ENCODE results near the gene BRD4. TPM values are rescaled to one million over a fixed set of nuclear protein-coding genes. Genes with fewer than 3 reads are reported as not detected.

The BRD4 gene
- total and polyA plus RNA-seq, 10 of the 15 experiments (the other 5 are each of a cell fraction or from before 2014, with no cell fraction given): 5.3 to 84.4 (median 11.8) TPM

- SMC1A ChIA-PET (ENCODE audit: uncharacterized antibody, unreplicated experiment): no interaction called here
- POLR2A ChIA-PET: no interaction called here
- no peaks in the 10 kb centered on the region for H3K9me3 ChIP-seq (replicated peaks; ENCODE audit: control insufficient read depth, insufficient read depth, low read length)
- no peak for DNase-seq (ENCODE audit: low read depth, low spot score)
- intact Hi-C loops (cut with micrococcal nuclease; ENCODE audit: unreplicated experiment): no loop called here
- 94% methylated on average over 19 of the region's 19 CpGs for WGBS (ENCODE audit: insufficient coverage, insufficient replicate concordance, low lambda C conversion rate, missing lambda C conversion rate)
- H3K27ac ChIP-seq (ENCODE audit: control insufficient read depth, insufficient read depth): no peak overlapping the region
- no peak overlapping the region for H3K4me2 ChIP-seq (ENCODE audit: control insufficient read depth, insufficient read depth)
- no peaks in the 10 kb centered on the region for H3K79me2 ChIP-seq (ENCODE audit: control insufficient read depth, insufficient read depth, low read length)
- no peak overlapping the region for H3K9ac ChIP-seq (ENCODE audit: control insufficient read depth, insufficient read depth, low read length)
- no peaks in the 10 kb centered on the region for H3K27me3 ChIP-seq (replicated peaks in 1 of 2; ENCODE audit: control insufficient read depth in 2 of 2, insufficient read depth in 2 of 2, low read length in 1 of 2)
- in situ Hi-C loops (cut with MboI): no loop called here
- peaks cover 42 to 56% of the 10 kb centered on the region in 2 experiments; a peak in 3 of 4 replicates for H3K36me3 ChIP-seq (ENCODE audit: control insufficient read depth in 2 of 2, insufficient read depth in 2 of 2, low read length in 1 of 2)
- RAD21 ChIA-PET (ENCODE audit: unreplicated experiment): no interaction called here
- CTCF ChIA-PET: no interaction called here
- FAIRE-seq: no peak
- no TSS peak for BruUV-seq (replicated peaks)
- H4K20me1 ChIP-seq (ENCODE audit: control insufficient read depth, insufficient read depth): peaks cover 9% of the 10 kb centered on the region
- H2AFZ ChIP-seq (ENCODE audit: control insufficient read depth, low read depth, low read length): no peak overlapping the region
- H3K4me1 ChIP-seq (ENCODE audit: control insufficient read depth, insufficient read depth, low read length): no peaks in the 10 kb centered on the region
- no peak overlapping the region for H3K4me3 ChIP-seq
- ATAC-seq: no peak
- TF ChIP-seq FOS (IDR thresholded peaks at IDR 0.05; ENCODE audit: borderline replicate concordance, extremely low read depth, insufficient read length) (no peak), CUX1 (IDR thresholded peaks at IDR 0.05; ENCODE audit: insufficient replicate concordance, low read depth, low read length) (no peak), CBX5 (IDR thresholded peaks at IDR 0.05; ENCODE audit: low read depth) (no peak), MTA3 (IDR thresholded peaks at IDR 0.05; ENCODE audit: borderline replicate concordance, low read length) (no peak), STAT1 (conservative IDR thresholded peaks at IDR 0.05) (no peak), KAT2A (conservative IDR thresholded peaks at IDR 0.05; ENCODE audit: control insufficient read depth, low read depth, low read length) (no peak), NR2F1 (conservative IDR thresholded peaks at IDR 0.05) (no peak), BRCA1 (IDR thresholded peaks at IDR 0.05; ENCODE audit: low read depth, low read length) (no peak), CREM (IDR thresholded peaks at IDR 0.05; ENCODE audit: low read depth) (no peak)
- TF ChIP-seq, protein P1, sequence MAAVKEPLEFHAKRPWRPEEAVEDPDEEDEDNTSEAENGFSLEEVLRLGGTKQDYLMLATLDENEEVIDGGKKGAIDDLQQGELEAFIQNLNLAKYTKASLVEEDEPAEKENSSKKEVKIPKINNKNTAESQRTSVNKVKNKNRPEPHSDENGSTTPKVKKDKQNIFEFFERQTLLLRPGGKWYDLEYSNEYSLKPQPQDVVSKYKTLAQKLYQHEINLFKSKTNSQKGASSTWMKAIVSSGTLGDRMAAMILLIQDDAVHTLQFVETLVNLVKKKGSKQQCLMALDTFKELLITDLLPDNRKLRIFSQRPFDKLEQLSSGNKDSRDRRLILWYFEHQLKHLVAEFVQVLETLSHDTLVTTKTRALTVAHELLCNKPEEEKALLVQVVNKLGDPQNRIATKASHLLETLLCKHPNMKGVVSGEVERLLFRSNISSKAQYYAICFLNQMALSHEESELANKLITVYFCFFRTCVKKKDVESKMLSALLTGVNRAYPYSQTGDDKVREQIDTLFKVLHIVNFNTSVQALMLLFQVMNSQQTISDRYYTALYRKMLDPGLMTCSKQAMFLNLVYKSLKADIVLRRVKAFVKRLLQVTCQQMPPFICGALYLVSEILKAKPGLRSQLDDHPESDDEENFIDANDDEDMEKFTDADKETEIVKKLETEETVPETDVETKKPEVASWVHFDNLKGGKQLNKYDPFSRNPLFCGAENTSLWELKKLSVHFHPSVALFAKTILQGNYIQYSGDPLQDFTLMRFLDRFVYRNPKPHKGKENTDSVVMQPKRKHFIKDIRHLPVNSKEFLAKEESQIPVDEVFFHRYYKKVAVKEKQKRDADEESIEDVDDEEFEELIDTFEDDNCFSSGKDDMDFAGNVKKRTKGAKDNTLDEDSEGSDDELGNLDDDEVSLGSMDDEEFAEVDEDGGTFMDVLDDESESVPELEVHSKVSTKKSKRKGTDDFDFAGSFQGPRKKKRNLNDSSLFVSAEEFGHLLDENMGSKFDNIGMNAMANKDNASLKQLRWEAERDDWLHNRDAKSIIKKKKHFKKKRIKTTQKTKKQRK (IDR thresholded peaks at IDR 0.05; ENCODE audit: low read depth, low read length): no peak
- TF ChIP-seq, protein P2, sequence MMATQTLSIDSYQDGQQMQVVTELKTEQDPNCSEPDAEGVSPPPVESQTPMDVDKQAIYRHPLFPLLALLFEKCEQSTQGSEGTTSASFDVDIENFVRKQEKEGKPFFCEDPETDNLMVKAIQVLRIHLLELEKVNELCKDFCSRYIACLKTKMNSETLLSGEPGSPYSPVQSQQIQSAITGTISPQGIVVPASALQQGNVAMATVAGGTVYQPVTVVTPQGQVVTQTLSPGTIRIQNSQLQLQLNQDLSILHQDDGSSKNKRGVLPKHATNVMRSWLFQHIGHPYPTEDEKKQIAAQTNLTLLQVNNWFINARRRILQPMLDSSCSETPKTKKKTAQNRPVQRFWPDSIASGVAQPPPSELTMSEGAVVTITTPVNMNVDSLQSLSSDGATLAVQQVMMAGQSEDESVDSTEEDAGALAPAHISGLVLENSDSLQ (IDR thresholded peaks at IDR 0.05): no peak
These were observed 83.5 kb downstream of the BRD4 start for GRCh38 chr19:15248648-15249527.
